Activated T-helper 2 cell treated with anti-CD3 and anti-CD28 coated beads, Interferon-gamma antibody, Interleukin-2, Interleukin-4, amounts not matched to agents 10 μg/mL and 5 μg/mL and 100 μg/mL, durations not matched to agents 14 hours and 24 hours and 36 hours (primary cell): ENCODE results near the gene ADGRD2. TPM values are rescaled to one million over a fixed set of nuclear protein-coding genes. Genes with fewer than 3 reads are reported as not detected.

ENCODE experiments used
- DNase-seq: peaks from one replicate; pipeline ENCODE4 v3.0.0; 2021; ENCODE audit warnings: low spot score
- H3K27ac Mint-ChIP-seq: one replicate; pipeline ENCODE4 v1.8.0; 2021; ENCODE audit warnings: mixed read lengths
- H3K27me3 Mint-ChIP-seq: one replicate; pipeline ENCODE4 v1.8.0; 2021; ENCODE audit warnings: low read depth, mixed read lengths
- H3K36me3 Mint-ChIP-seq: one replicate; pipeline ENCODE4 v1.8.0; 2021; ENCODE audit warnings: low read depth, mixed read lengths
- H3K4me1 Mint-ChIP-seq: one replicate; pipeline ENCODE4 v1.8.0; 2021; ENCODE audit warnings: low read depth, mixed read lengths
- H3K4me3 Mint-ChIP-seq: one replicate; pipeline ENCODE4 v1.8.0; 2021; ENCODE audit warnings: low read depth, mild to moderate bottlenecking, moderate library complexity, mixed read lengths
- H3K9me3 Mint-ChIP-seq: one replicate; pipeline ENCODE4 v1.8.0; 2021; ENCODE audit warnings: mixed read lengths
- intact Hi-C: fragments of 100-400 bp; cut with micrococcal nuclease; formaldehyde crosslinking; loops from one replicate; pipeline ENCODE4 v1.15.1; 2023
- total RNA-seq: library from RNA; stranded (reverse); gene quantifications from 2 replicates; pipeline ENCODE4 v1.2.3, GENCODE V29; 2022

ADGRD2 gene
- total RNA-seq, result not detected in 2 replicates

GRCh38 chr9:124450241-124450924 lies at the start of gene ADGRD2:
Gene ADGRD2, plus strand, starts transcription at chr9:124450451. Its CDS starts 1,216 bp downstream, at chr9:124451667.
- Mint-ChIP-seq H3K27me3 (peaks cover 28% of the 10 kb centered on the region), H3K27ac (no peak within 1 kb of the TSS), H3K4me3 (no peak within 1 kb of the TSS), H3K9me3 (no peaks in the 10 kb centered on the region), H3K36me3 (no peaks in the 10 kb centered on the region), H3K4me1 (no peaks in the 10 kb centered on the region)
- intact Hi-C loops, result no loop called here
- no peak for DNase-seq

GRCh38 chr9:124403246-124403645 lies 47.0 kb upstream of the ADGRD2 start:
- peaks cover 5% of the 10 kb centered on the region for H3K4me1 Mint-ChIP-seq
- intact Hi-C loops, result no loop called here
- H3K27ac Mint-ChIP-seq, result no peak overlapping the region
- no peak overlapping the region for H3K4me3 Mint-ChIP-seq
- DNase-seq, result no peak
- H3K27me3 Mint-ChIP-seq, result no peaks in the 10 kb centered on the region
- peaks cover 72% of the 10 kb centered on the region for H3K36me3 Mint-ChIP-seq
- H3K9me3 Mint-ChIP-seq, result no peaks in the 10 kb centered on the region

GRCh38 chr9:124409410-124409809 lies 40.8 kb upstream of the ADGRD2 start:
- DNase-seq, result no peak
- peaks cover 86% of the 10 kb centered on the region for H3K36me3 Mint-ChIP-seq
- H3K27ac Mint-ChIP-seq, result no peak overlapping the region
- H3K27me3 Mint-ChIP-seq, result no peaks in the 10 kb centered on the region
- intact Hi-C loops, result no loop called here
- no peak overlapping the region for H3K4me3 Mint-ChIP-seq
- no peaks in the 10 kb centered on the region for H3K9me3 Mint-ChIP-seq
- H3K4me1 Mint-ChIP-seq, result peaks cover 31% of the 10 kb centered on the region

GRCh38 chr9:124410321-124410913 lies 39.8 kb upstream of the ADGRD2 start:
- intact Hi-C loops, result loop anchor here (10.0 kb wide), 1 partner anchor 206 kb away; no protein-coding TSS in a partner anchor
- Mint-ChIP-seq H3K9me3 (peaks cover under 1% of the 10 kb centered on the region), H3K4me3 (no peak overlapping the region), H3K27ac (no peak overlapping the region), H3K27me3 (no peaks in the 10 kb centered on the region), H3K4me1 (peaks cover 33% of the 10 kb centered on the region), H3K36me3 (peaks cover 87% of the 10 kb centered on the region)
- DNase-seq, result no peak

GRCh38 chr9:124411514-124412227 lies 38.6 kb upstream of the ADGRD2 start:
- H3K27ac Mint-ChIP-seq, result no peak overlapping the region
- intact Hi-C loops, result loop anchor here (10.0 kb wide), 1 partner anchor 207 kb away; no protein-coding TSS in a partner anchor
- no peak for DNase-seq
- H3K4me3 Mint-ChIP-seq, result no peak overlapping the region
- H3K27me3 Mint-ChIP-seq, result no peaks in the 10 kb centered on the region
- peaks cover 75% of the 10 kb centered on the region for H3K36me3 Mint-ChIP-seq
- H3K4me1 Mint-ChIP-seq, result peaks cover 37% of the 10 kb centered on the region
- peaks cover 4% of the 10 kb centered on the region for H3K9me3 Mint-ChIP-seq

- Mint-ChIP-seq H3K4me1 (peaks cover 37% of the 10 kb centered on the region), H3K27me3 (no peaks in the 10 kb centered on the region), H3K4me3 (no peak overlapping the region), H3K27ac (no peak overlapping the region), H3K9me3 (peaks cover 4% of the 10 kb centered on the region), H3K36me3 (peaks cover 70% of the 10 kb centered on the region)
- DNase-seq, result no peak
- intact Hi-C loops, result loop anchor here (10.0 kb wide), 1 partner anchor 207 kb away; no protein-coding TSS in a partner anchor
Measured at GRCh38 chr9:124412228-124412575, 38.0 kb upstream of the ADGRD2 start.

GRCh38 chr9:124414612-124415011 lies 35.6 kb upstream of the ADGRD2 start:
- peak overlapping the region; percentile 96 for H3K27ac Mint-ChIP-seq
- intact Hi-C loops, result loop anchor here (2.0 to 10.0 kb wide), 3 partner anchors 20 to 528 kb away; partner anchors contain the start of gene GOLGA1
- peak overlapping the region; percentile 98 for H3K4me3 Mint-ChIP-seq
- peaks cover 4% of the 10 kb centered on the region for H3K9me3 Mint-ChIP-seq
- H3K4me1 Mint-ChIP-seq, result peaks cover 34% of the 10 kb centered on the region
- H3K27me3 Mint-ChIP-seq, result no peaks in the 10 kb centered on the region
- peaks cover 50% of the 10 kb centered on the region for H3K36me3 Mint-ChIP-seq
- no peak for DNase-seq

GRCh38 chr9:124415102-124415851 lies 35.0 kb upstream of the ADGRD2 start, which contains the start of gene PSMB7:
Gene PSMB7, minus strand, starts transcription at chr9:124415442. Its CDS starts 17 bp downstream, at chr9:124415425.
- peak within 1 kb of the TSS; percentile 98 for H3K4me3 Mint-ChIP-seq
- H3K9me3 Mint-ChIP-seq, result peaks cover 4% of the 10 kb centered on the region
- intact Hi-C loops, result loop anchor here (2.0 to 10.0 kb wide), 3 partner anchors 20 to 527 kb away; partner anchors contain the start of gene GOLGA1
- peak; percentile 95 for DNase-seq
- peak within 1 kb of the TSS; percentile 96 for H3K27ac Mint-ChIP-seq
- H3K27me3 Mint-ChIP-seq, result no peaks in the 10 kb centered on the region
- peaks cover 47% of the 10 kb centered on the region for H3K36me3 Mint-ChIP-seq
- peaks cover 34% of the 10 kb centered on the region for H3K4me1 Mint-ChIP-seq

- DNase-seq, result no peak
- Mint-ChIP-seq H3K9me3 (peaks cover 4% of the 10 kb centered on the region), H3K27ac (peak overlapping the region; percentile 96), H3K27me3 (no peaks in the 10 kb centered on the region), H3K36me3 (peaks cover 42% of the 10 kb centered on the region), H3K4me3 (peak overlapping the region; percentile 98), H3K4me1 (peaks cover 31% of the 10 kb centered on the region)
- intact Hi-C loops, result loop anchor here (2.0 to 10.0 kb wide), 3 partner anchors 21 to 526 kb away; partner anchors contain the start of gene GOLGA1
Measured at GRCh38 chr9:124415852-124416484, 34.3 kb upstream of the ADGRD2 start.

GRCh38 chr9:124419832-124420489 lies 30.3 kb upstream of the ADGRD2 start:
- peaks cover 3% of the 10 kb centered on the region for H3K36me3 Mint-ChIP-seq
- peaks cover 4% of the 10 kb centered on the region for H3K9me3 Mint-ChIP-seq
- H3K27ac Mint-ChIP-seq, result no peak overlapping the region
- no peak overlapping the region for H3K4me3 Mint-ChIP-seq
- H3K27me3 Mint-ChIP-seq, result peaks cover 4% of the 10 kb centered on the region
- no peak for DNase-seq
- H3K4me1 Mint-ChIP-seq, result peaks cover 6% of the 10 kb centered on the region
- intact Hi-C loops, result loop anchor here (2.0 to 10.0 kb wide), 3 partner anchors 117 to 522 kb away; partner anchors contain the start of gene GOLGA1

- Mint-ChIP-seq H3K9me3 (no peaks in the 10 kb centered on the region), H3K36me3 (no peaks in the 10 kb centered on the region), H3K27me3 (peaks cover 4% of the 10 kb centered on the region), H3K4me3 (no peak overlapping the region), H3K27ac (no peak overlapping the region), H3K4me1 (peaks cover 2% of the 10 kb centered on the region)
- intact Hi-C loops, result no loop called here
- DNase-seq, result no peak
Measured at GRCh38 chr9:124420991-124421543, 29.2 kb upstream of the ADGRD2 start.
